Spinal cord (tissue), 10 donors: ENCODE measurements around the gene FAM161B. TPM values are rescaled to one million over a fixed set of nuclear protein-coding genes. Genes with fewer than 3 reads are reported as not detected.
A peak's percentile ranks its signal among the peaks of the same experiment; 100 is the strongest.

ENCODE experiments used
- DNase-seq, 6 donors: peaks; one replicate each; pipeline versions ENCODE4 v3.0.0 to v3.0.0-alpha.2; 2013 to 2015; ENCODE audit warnings: low spot score in 6 of 6, low read depth in 4 of 6
- H3K27ac ChIP-seq: one replicate; pipeline ENCODE4 v1.5.1; 2013; ENCODE audit warnings: low read depth, low read length, control low read depth
- H3K27me3 ChIP-seq: one replicate; pipeline ENCODE4 v1.6.1; 2013; ENCODE audit warnings: low read length; ENCODE audit not compliant: control insufficient read depth, insufficient read depth
- H3K36me3 ChIP-seq: one replicate; pipeline ENCODE4 v1.6.1; 2013; ENCODE audit warnings: low read length; ENCODE audit not compliant: control insufficient read depth, insufficient read depth
- H3K4me1 ChIP-seq: one replicate; pipeline ENCODE4 v1.6.1; 2013; ENCODE audit warnings: low read length; ENCODE audit not compliant: control insufficient read depth, insufficient read depth
- H3K4me3 ChIP-seq: one replicate; pipeline ENCODE4 v1.5.1; 2013; ENCODE audit warnings: low read depth, low read length, control low read depth
- H3K9me3 ChIP-seq: one replicate; pipeline ENCODE4 v1.6.1; 2013; ENCODE audit warnings: low read length; ENCODE audit not compliant: control insufficient read depth, insufficient read depth
- WGBS: methylation state at CpG from one replicate; pipeline ENCODE4 v1.1.5; 2013; ENCODE audit warnings: missing lambda C conversion rate; ENCODE audit not compliant: insufficient coverage; 5-methylcytosine and 5-hydroxymethylcytosine counted together
- polyA plus RNA-seq, 2 donors: library from polyadenylated mRNA; unstranded; fragments of 120-200 nt; gene quantifications; one replicate each; pipeline ENCODE4 v1.2.1, GENCODE V29; 2013; ENCODE audit not compliant: insufficient read length in 2 of 2
- small RNA-seq: library from RNA; depleted of rRNA; stranded (forward); fragments of <200 nt; gene quantifications from one replicate; pipeline ENCODE3, GENCODE V24; 2014; ENCODE audit warnings: low replicate concordance
- total RNA-seq, 2 donors: library from RNA; depleted of rRNA in 1 of 2; stranded (reverse); fragments of 120-200 nt in 1 of 2; fragments of >200 nt in 1 of 2; gene quantifications; one replicate each; pipeline versions ENCODE4 v1.2.3 to v1.2.4, GENCODE V29; 2013 to 2014
- donor health status: healthy.

Gene FAM161B
- total and polyA plus RNA-seq, 4 donors = 13.8 to 26.1 (median 19.3) TPM

- peaks cover 6% of the 10 kb centered on the region for H3K4me1 ChIP-seq
- 52% methylated on average over 7 of the region's 7 CpGs for WGBS
- no peaks in the 10 kb centered on the region for H3K27me3 ChIP-seq
- H3K9me3 ChIP-seq = no peaks in the 10 kb centered on the region
- H3K4me3 ChIP-seq = peak overlapping the region; percentile 98
- H3K36me3 ChIP-seq = no peaks in the 10 kb centered on the region
- no peak for DNase-seq
- H3K27ac ChIP-seq = peak overlapping the region; percentile 97
These were observed 62.0 kb downstream of the FAM161B start for GRCh38 chr14:73887694-73888459.

GRCh38 chr14:73887318-73887616 is 62.6 kb downstream of the FAM161B start:
- Histone ChIP-seq H3K36me3 (no peaks in the 10 kb centered on the region), H3K27ac (peak overlapping the region; percentile 97), H3K4me3 (peak overlapping the region; percentile 98), H3K27me3 (no peaks in the 10 kb centered on the region), H3K9me3 (no peaks in the 10 kb centered on the region), H3K4me1 (peaks cover 6% of the 10 kb centered on the region)
- no peak for DNase-seq
- WGBS = no CpG with 5 or more reads among the region's 7 CpGs

GRCh38 chr14:73886449-73887317 is 63.2 kb downstream of the FAM161B start, which contains the start of gene ZNF410:
Gene ZNF410, plus strand, starts transcription at chr14:73886859. Its CDS starts 5,317 bp downstream, at chr14:73892176.
- peak within 1 kb of the TSS; percentile 98 for H3K4me3 ChIP-seq
- H3K4me1 ChIP-seq = peaks cover 6% of the 10 kb centered on the region
- H3K27me3 ChIP-seq = no peaks in the 10 kb centered on the region
- no peaks in the 10 kb centered on the region for H3K36me3 ChIP-seq
- peak within 1 kb of the TSS; percentile 97 for H3K27ac ChIP-seq
- peak; percentile 72 to 96 (median 84) for DNase-seq
- under 1% methylated on average over 53 of the region's 65 CpGs for WGBS
- H3K9me3 ChIP-seq = no peaks in the 10 kb centered on the region

- no peak for DNase-seq
- Histone ChIP-seq H3K27me3 (no peaks in the 10 kb centered on the region), H3K4me3 (no peak overlapping the region), H3K4me1 (peaks cover 6% of the 10 kb centered on the region), H3K27ac (no peak overlapping the region), H3K36me3 (no peaks in the 10 kb centered on the region), H3K9me3 (no peaks in the 10 kb centered on the region)
- whole genome bisulfite sequencing = 76% methylated on average over 2 of the region's 8 CpGs
These were observed 65.3 kb downstream of the FAM161B start for GRCh38 chr14:73884438-73885190.

Small RNAs within 50 kb of the gene (small RNA-seq; reads per million reads assigned to genes)
- gene RF00019 = not detected

Other genes with a start within 250 kb of the FAM161B start
- gene PNMA1, start 235.7 kb downstream of the FAM161B start, total RNA-seq = 100 to 1,000 TPM in 1 of 2 donors, 10 to 100 TPM in 1; 39.5 to 105 TPM
- gene PNMA1, start 235.7 kb downstream of the FAM161B start, polyA plus RNA-seq = 100 to 1,000 TPM; 273 to 282 TPM
- 10 to 100 TPM; 10.8 to 16.5 TPM for gene PTGR2, start 98.3 kb downstream of the FAM161B start, total RNA-seq
- gene PTGR2, start 98.3 kb downstream of the FAM161B start, polyA plus RNA-seq = 10 to 100 TPM; 13.0 to 15.3 TPM
- 10 to 100 TPM; 60.5 to 70.7 TPM for gene ZNF410, start 63.2 kb downstream of the FAM161B start, total RNA-seq
- gene ZNF410, start 63.2 kb downstream of the FAM161B start, polyA plus RNA-seq = 10 to 100 TPM; 44.2 to 48.5 TPM
- gene COQ6, start 208 bp upstream of the FAM161B start, total RNA-seq = 10 to 100 TPM; 27.7 to 30.6 TPM
- 10 to 100 TPM; 22.9 to 34.7 TPM for gene COQ6, start 208 bp upstream of the FAM161B start, polyA plus RNA-seq
- gene ENTPD5, start 69.2 kb upstream of the FAM161B start, total RNA-seq = 10 to 100 TPM; 11.0 to 13.9 TPM
- gene ENTPD5, start 69.2 kb upstream of the FAM161B start, polyA plus RNA-seq = 10 to 100 TPM; 12.6 to 15.0 TPM
- 10 to 100 TPM; 14.7 to 23.1 TPM for gene BBOF1, start 69.3 kb upstream of the FAM161B start, total RNA-seq
- gene BBOF1, start 69.3 kb upstream of the FAM161B start, polyA plus RNA-seq = 10 to 100 TPM; 15.1 to 17.1 TPM
- gene ALDH6A1, start 134.4 kb upstream of the FAM161B start, total RNA-seq = 10 to 100 TPM; 60.9 to 92.5 TPM
- 10 to 100 TPM; 36.8 to 63.0 TPM for gene ALDH6A1, start 134.4 kb upstream of the FAM161B start, polyA plus RNA-seq
- 10 to 100 TPM; 16.1 to 20.8 TPM for gene LIN52, start 134.9 kb upstream of the FAM161B start, total RNA-seq
- gene LIN52, start 134.9 kb upstream of the FAM161B start, polyA plus RNA-seq = 10 to 100 TPM; 19.1 to 20.2 TPM